Measurements from ENCODE around the gene OGT.

- TF ChIP-seq CTCF (IDR thresholded peaks at IDR 0.05), result no peak
- TF ChIP-seq POLR2A (IDR thresholded peaks at IDR 0.05; ENCODE audit: low read depth), result no peak
Measured at GRCh38 chrX:71532078-71532752, 689 bp upstream of the OGT start.
